Progenitor cell of endocrine pancreas (in vitro differentiated cells): ENCODE data around the gene LUZP2. TPM values are rescaled to one million over a fixed set of nuclear protein-coding genes. Genes with fewer than 3 reads are reported as not detected.

Source experiments
- DNase-seq: peaks from one replicate; pipeline ENCODE4 v3.0.0; 2021; ENCODE audit warnings: low spot score; ENCODE audit not compliant: unreplicated experiment
- H3K27ac Mint-ChIP-seq: 2 replicates; pipeline ENCODE4 v1.8.0; 2021; ENCODE audit warnings: mild to moderate bottlenecking, moderate library complexity, mixed read lengths
- H3K27me3 Mint-ChIP-seq: 2 replicates; pipeline ENCODE4 v1.8.0; 2021; ENCODE audit warnings: mixed read lengths
- H3K36me3 Mint-ChIP-seq: 2 replicates; pipeline ENCODE4 v1.8.0; 2022; ENCODE audit warnings: mixed read lengths; ENCODE audit not compliant: insufficient read depth
- H3K4me1 Mint-ChIP-seq: 2 replicates; pipeline ENCODE4 v1.8.0; 2021; ENCODE audit warnings: low read depth, mixed read lengths
- H3K4me3 Mint-ChIP-seq: 2 replicates; pipeline ENCODE4 v1.8.0; 2021; ENCODE audit warnings: low read depth, mild to moderate bottlenecking, moderate library complexity, mixed read lengths
- H3K9me3 Mint-ChIP-seq: 2 replicates; pipeline ENCODE4 v1.8.0; 2021; ENCODE audit warnings: low read depth, mixed read lengths
- CTCF ChIP-seq: fragments of 200-600 bp; sonication (generic); IDR thresholded peaks from one replicate; pipeline ENCODE4 v1.5.0; 2021; ENCODE audit warnings: antibody characterized with exemption, mild to moderate bottlenecking; ENCODE audit not compliant: unreplicated experiment
- total RNA-seq: library from RNA; stranded (reverse); gene quantifications from 2 replicates; pipeline ENCODE4 v1.2.1, GENCODE V29; 2021

LUZP2 gene
- total RNA-seq, 1 donor from 2014 or later, result 1.8 TPM

- no peak for TF ChIP-seq CTCF
- no peak overlapping the region for H3K4me3 Mint-ChIP-seq
Observed at GRCh38 chr11:24591283-24591682, 94.4 kb downstream of the LUZP2 start.

GRCh38 chr11:24592360-24592759 is 95.5 kb downstream of the LUZP2 start:
- Mint-ChIP-seq H3K27ac (no peak overlapping the region), H3K4me1 (peaks cover 1% of the 10 kb centered on the region), H3K4me3 (no peak overlapping the region), H3K27me3 (no peaks in the 10 kb centered on the region), H3K36me3 (no peaks in the 10 kb centered on the region), H3K9me3 (no peaks in the 10 kb centered on the region)
- no peak for DNase-seq
- TF ChIP-seq CTCF, result no peak

More at GRCh38 chr11:24591283-24591682, 94.4 kb downstream of the LUZP2 start:
- no peak for DNase-seq
- H3K36me3 Mint-ChIP-seq, result no peaks in the 10 kb centered on the region
- H3K4me1 Mint-ChIP-seq, result peaks cover 1% of the 10 kb centered on the region
- H3K9me3 Mint-ChIP-seq, result no peaks in the 10 kb centered on the region
- H3K27ac Mint-ChIP-seq, result no peak overlapping the region
- H3K27me3 Mint-ChIP-seq, result no peaks in the 10 kb centered on the region

- H3K4me1 Mint-ChIP-seq, result peaks cover 1% of the 10 kb centered on the region
- no peak overlapping the region for H3K4me3 Mint-ChIP-seq
- no peak for DNase-seq
- no peaks in the 10 kb centered on the region for H3K36me3 Mint-ChIP-seq
- H3K9me3 Mint-ChIP-seq, result no peaks in the 10 kb centered on the region
- no peak overlapping the region for H3K27ac Mint-ChIP-seq
- H3K27me3 Mint-ChIP-seq, result no peaks in the 10 kb centered on the region
- no peak for TF ChIP-seq CTCF
Observed at GRCh38 chr11:24593332-24593731, 96.5 kb downstream of the LUZP2 start.

- Mint-ChIP-seq H3K27me3 (no peaks in the 10 kb centered on the region), H3K9me3 (no peaks in the 10 kb centered on the region), H3K27ac (no peak overlapping the region), H3K36me3 (no peaks in the 10 kb centered on the region), H3K4me3 (no peak overlapping the region), H3K4me1 (peaks cover 1% of the 10 kb centered on the region)
- no peak for DNase-seq
- no peak for TF ChIP-seq CTCF
Observed at GRCh38 chr11:24594401-24594800, 97.5 kb downstream of the LUZP2 start.

GRCh38 chr11:24598641-24599040 is 101.8 kb downstream of the LUZP2 start:
- H3K27me3 Mint-ChIP-seq, result no peaks in the 10 kb centered on the region
- H3K27ac Mint-ChIP-seq, result no peak overlapping the region
- H3K36me3 Mint-ChIP-seq, result no peaks in the 10 kb centered on the region
- H3K9me3 Mint-ChIP-seq, result no peaks in the 10 kb centered on the region
- H3K4me1 Mint-ChIP-seq, result no peaks in the 10 kb centered on the region
- no peak for TF ChIP-seq CTCF
- no peak overlapping the region for H3K4me3 Mint-ChIP-seq
- DNase-seq, result no peak
